BLaER1 (cell line): ENCODE measurements around the gene ALAS2.

ENCODE experiments used
- H3K27ac ChIP-seq: shearing (Covaris generic); formaldehyde crosslinking; 2 replicates; pipeline ENCODE4 v1.8.1; 2022
- H3K27me3 ChIP-seq: shearing (Covaris generic); formaldehyde crosslinking; 2 replicates; pipeline ENCODE4 v1.8.1; 2022
- H3K36me3 ChIP-seq: shearing (Covaris generic); formaldehyde crosslinking; 2 replicates; pipeline ENCODE4 v1.8.1; 2022
- H3K4me1 ChIP-seq: shearing (Covaris generic); formaldehyde crosslinking; 2 replicates; pipeline ENCODE4 v1.8.1; 2022
- H3K4me2 ChIP-seq: shearing (Covaris generic); formaldehyde crosslinking; 2 replicates; pipeline ENCODE4 v1.8.1; 2022
- H3K4me3 ChIP-seq: shearing (Covaris generic); formaldehyde crosslinking; 2 replicates; pipeline ENCODE4 v1.8.1; 2022
- H3K9ac ChIP-seq: shearing (Covaris generic); formaldehyde crosslinking; 2 replicates; pipeline ENCODE4 v1.8.1; 2022
- H3K9me3 ChIP-seq: shearing (Covaris generic); formaldehyde crosslinking; 2 replicates; pipeline ENCODE4 v1.8.1; 2022
- H4K20me1 ChIP-seq: shearing (Covaris generic); formaldehyde crosslinking; 2 replicates; pipeline ENCODE4 v1.8.1; 2022
- Cebpa-rat ChIP-seq: shearing (Covaris generic); IDR thresholded peaks from 2 replicates; pipeline ENCODE4 v1.8.1; 2022

Gene ALAS2

GRCh38 chrX:55007656-55008055 lies 23.1 kb downstream of the ALAS2 start:
- Histone ChIP-seq H3K9me3 (no peaks in the 10 kb centered on the region), H4K20me1 (peaks cover 6% of the 10 kb centered on the region; the same call in 1 of the 2 replicates), H3K36me3 (peaks cover 48% of the 10 kb centered on the region), H3K27me3 (peaks cover 86% of the 10 kb centered on the region), H3K4me2 (no peak overlapping the region), H3K27ac (no peak overlapping the region), H3K4me1 (no peaks in the 10 kb centered on the region), H3K4me3 (no peak overlapping the region), H3K9ac (no peak overlapping the region)
- no peak for TF ChIP-seq Cebpa-rat

- Histone ChIP-seq H3K36me3 (peaks cover 55% of the 10 kb centered on the region), H3K4me2 (no peak overlapping the region)
Measured at GRCh38 chrX:55006827-55007621, 23.8 kb downstream of the ALAS2 start.

GRCh38 chrX:55005256-55005655 lies 25.5 kb downstream of the ALAS2 start:
- H3K4me3 ChIP-seq, result no peak overlapping the region
- H3K4me2 ChIP-seq, result no peak overlapping the region
- TF ChIP-seq Cebpa-rat, result no peak
- H3K9ac ChIP-seq, result no peak overlapping the region
- peaks cover 86% of the 10 kb centered on the region for H3K27me3 ChIP-seq
- peaks cover 9% of the 10 kb centered on the region; the same call in 1 of the 2 replicates for H4K20me1 ChIP-seq
- no peak overlapping the region for H3K27ac ChIP-seq
- H3K9me3 ChIP-seq, result no peaks in the 10 kb centered on the region
- H3K36me3 ChIP-seq, result peaks cover 56% of the 10 kb centered on the region
- 0 out of 2 replicates have a peak, but pooled peaks cover 7% of the 10 kb centered on the region for H3K4me1 ChIP-seq

More at GRCh38 chrX:55006827-55007621, 23.8 kb downstream of the ALAS2 start:
- H3K9me3 ChIP-seq, result no peaks in the 10 kb centered on the region
- H3K4me3 ChIP-seq, result no peak overlapping the region
- H4K20me1 ChIP-seq, result peaks cover 6% of the 10 kb centered on the region; the same call in 1 of the 2 replicates
- peaks cover 87% of the 10 kb centered on the region for H3K27me3 ChIP-seq
- H3K4me1 ChIP-seq, result no peaks in the 10 kb centered on the region
- H3K9ac ChIP-seq, result no peak overlapping the region
- H3K27ac ChIP-seq, result no peak overlapping the region
- no peak for TF ChIP-seq Cebpa-rat

GRCh38 chrX:55004231-55004630 lies 26.5 kb downstream of the ALAS2 start:
- no peaks in the 10 kb centered on the region for H3K9me3 ChIP-seq
- H3K36me3 ChIP-seq, result peaks cover 56% of the 10 kb centered on the region
- H3K27ac ChIP-seq, result no peak overlapping the region
- H3K4me2 ChIP-seq, result no peak overlapping the region
- H4K20me1 ChIP-seq, result 0 out of 2 replicates have a peak, but pooled peaks cover 4% of the 10 kb centered on the region
- H3K9ac ChIP-seq, result no peak overlapping the region
- no peak for TF ChIP-seq Cebpa-rat
- peaks cover 10% of the 10 kb centered on the region; the same call in 1 of the 2 replicates for H3K4me1 ChIP-seq
- peaks cover 86% of the 10 kb centered on the region for H3K27me3 ChIP-seq
- no peak overlapping the region for H3K4me3 ChIP-seq

GRCh38 chrX:54999717-55000598 lies 30.8 kb downstream of the ALAS2 start, which contains the start of gene APEX2:
APEX2 (plus strand) TSS chrX:55000363; CDS start chrX:55000423, 60 bp downstream.
- Histone ChIP-seq H3K4me1 (peaks cover 12% of the 10 kb centered on the region; the same call in 1 of the 2 replicates), H3K27me3 (peaks cover 93% of the 10 kb centered on the region), H3K27ac (peak within 1 kb of the TSS; percentile 82), H4K20me1 (0 out of 2 replicates have a peak, but pooled peaks cover 4% of the 10 kb centered on the region), H3K36me3 (peaks cover 31% of the 10 kb centered on the region), H3K9ac (peak within 1 kb of the TSS; percentile 79), H3K4me2 (peak within 1 kb of the TSS; percentile 69), H3K9me3 (no peaks in the 10 kb centered on the region), H3K4me3 (peak within 1 kb of the TSS; percentile 77)
- TF ChIP-seq Cebpa-rat, result no peak

- H3K4me2 ChIP-seq, result no peak overlapping the region
- H3K36me3 ChIP-seq, result no peaks in the 10 kb centered on the region
- H4K20me1 ChIP-seq, result no peaks in the 10 kb centered on the region
- no peak overlapping the region for H3K9ac ChIP-seq
- no peak overlapping the region for H3K4me3 ChIP-seq
- H3K9me3 ChIP-seq, result no peaks in the 10 kb centered on the region
- TF ChIP-seq Cebpa-rat, result no peak
- peaks cover 5% of the 10 kb centered on the region; the same call in 1 of the 2 replicates for H3K4me1 ChIP-seq
- peaks cover 100% of the 10 kb centered on the region for H3K27me3 ChIP-seq
- no peak overlapping the region for H3K27ac ChIP-seq
Measured at GRCh38 chrX:54995621-54996020, 35.2 kb downstream of the ALAS2 start.

GRCh38 chrX:54994668-54995351 lies 36.0 kb downstream of the ALAS2 start:
- Histone ChIP-seq H3K4me3 (no peak overlapping the region), H3K4me2 (no peak overlapping the region), H4K20me1 (no peaks in the 10 kb centered on the region), H3K27me3 (peaks cover 98% of the 10 kb centered on the region), H3K9me3 (no peaks in the 10 kb centered on the region), H3K4me1 (peaks cover 5% of the 10 kb centered on the region; the same call in 1 of the 2 replicates), H3K9ac (no peak overlapping the region), H3K36me3 (no peaks in the 10 kb centered on the region), H3K27ac (no peak overlapping the region)
- TF ChIP-seq Cebpa-rat, result no peak

GRCh38 chrX:54994099-54994498 lies 36.7 kb downstream of the ALAS2 start, which contains the start of gene PFKFB1:
PFKFB1 (minus strand) TSS chrX:54994188; CDS start chrX:54994007, 181 bp downstream.
- Histone ChIP-seq H3K4me1 (peaks cover under 1% of the 10 kb centered on the region; the same call in 1 of the 2 replicates), H3K9me3 (no peaks in the 10 kb centered on the region), H3K36me3 (no peaks in the 10 kb centered on the region), H4K20me1 (no peaks in the 10 kb centered on the region), H3K4me3 (no peak within 1 kb of the TSS), H3K27ac (no peak within 1 kb of the TSS), H3K9ac (no peak within 1 kb of the TSS), H3K27me3 (peaks cover 97% of the 10 kb centered on the region), H3K4me2 (no peak within 1 kb of the TSS)
- no peak for TF ChIP-seq Cebpa-rat
